Ascending aorta (tissue), 2 donors: ENCODE measurements around the gene MAEA. TPM values are rescaled to one million over a fixed set of nuclear protein-coding genes. Genes with fewer than 3 reads are reported as not detected.
A peak's percentile ranks its signal among the peaks of the same experiment; 100 is the strongest.

Source experiments
- DNase-seq, 2 donors: peaks; one replicate each; pipeline ENCODE4 v3.0.0-alpha.2; 2019; ENCODE audit warnings: low spot score in 2 of 2
- H3K27ac ChIP-seq, 2 donors: fragments of 200-600 bp; sonication (generic); one replicate each; pipeline ENCODE4 v1.5.1; 2016 to 2017; ENCODE audit warnings: mild to moderate bottlenecking in 1 of 2
- H3K27me3 ChIP-seq: fragments of 200-600 bp; sonication (generic); one replicate; pipeline ENCODE4 v1.5.1; 2017
- H3K36me3 ChIP-seq, 2 donors: fragments of 200-600 bp; sonication (generic); one replicate each; pipeline ENCODE4 v1.5.1; 2016
- H3K4me1 ChIP-seq, 2 donors: fragments of 200-600 bp; sonication (generic); one replicate each; pipeline ENCODE4 v1.5.1; 2016 to 2017; ENCODE audit warnings: mild to moderate bottlenecking in 1 of 2
- H3K4me3 ChIP-seq, 2 donors: fragments of 200-600 bp; sonication (generic); one replicate each; pipeline ENCODE4 v1.5.1; 2016 to 2017; ENCODE audit warnings: mild to moderate bottlenecking in 1 of 2
- H3K9me3 ChIP-seq, 2 donors: fragments of 200-600 bp; sonication (generic); one replicate each; pipeline ENCODE4 v1.5.1; 2016
- intact Hi-C: fragments of 100-400 bp; cut with DNase I; formaldehyde crosslinking; loops from one replicate; pipeline ENCODE4 v1.15.1; 2023
- total RNA-seq: library from RNA; depleted of rRNA; stranded (reverse); fragments of >200 nt; gene quantifications from one replicate; pipeline ENCODE4 v1.1.0, GENCODE V29; 2016
- TF ChIP-seq, protein P1 (sequence below), 3 experiments: fragments of 200-600 bp in 2 of 3; fragments of 450-650 bp in 1 of 3; sonication (generic) in 2 of 3; IDR thresholded peaks; one replicate each; pipeline ENCODE4 v1.5.1; 2016 to 2019; ENCODE audit warnings: antibody characterized with exemption in 3 of 3, mild to moderate bottlenecking in 1 of 3, moderate library complexity in 1 of 3

Gene MAEA
- total RNA-seq, 1 donor from 2014 or later: 56.3 TPM

DNA sequence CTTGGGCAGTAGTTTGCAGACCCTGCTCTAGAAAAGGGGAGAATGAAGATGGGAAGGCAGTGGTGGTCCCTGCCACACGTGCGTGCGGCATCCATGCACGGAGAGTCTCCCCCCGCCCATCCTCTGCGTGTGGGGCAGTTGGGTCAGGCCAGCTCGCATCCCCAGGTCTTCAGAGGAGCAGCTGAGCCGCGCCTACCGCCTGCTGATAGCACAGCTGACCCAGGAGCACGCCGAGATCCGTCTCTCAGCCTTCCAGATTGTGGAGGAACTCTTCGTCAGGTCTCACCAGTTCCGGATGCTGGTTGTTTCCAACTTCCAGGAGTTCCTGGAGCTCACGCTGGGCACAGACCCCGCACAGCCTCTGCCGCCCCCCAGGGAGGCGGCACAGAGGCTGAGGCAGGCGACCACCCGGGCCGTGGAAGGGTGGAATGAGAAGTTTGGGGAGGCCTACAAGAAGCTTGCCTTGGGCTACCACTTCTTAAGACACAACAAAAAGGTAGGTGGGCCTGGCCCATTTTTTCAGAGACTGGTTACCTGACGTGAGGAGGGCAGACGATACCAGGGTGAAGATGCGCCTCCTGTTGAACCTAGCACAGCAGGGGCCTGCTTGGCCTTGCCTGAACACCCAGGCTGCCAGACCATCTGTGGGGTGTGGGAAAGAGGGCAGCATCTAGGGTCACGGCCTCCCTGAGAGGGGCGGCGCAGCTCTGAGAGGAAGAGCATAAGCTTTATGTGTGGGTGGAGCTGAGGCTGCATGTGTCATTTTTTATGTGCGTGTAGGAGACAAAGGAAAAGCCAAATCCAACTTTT lies 59.9 kb downstream of the MAEA start:
- intact Hi-C loops: loop anchor here (5.0 to 10.0 kb wide), 7 partner anchors 182 to 1495 kb away; partner anchors contain the start of genes ADD1, GAK, NELFA and NSD2
- H3K4me1 ChIP-seq: peaks cover 9 to 19% of the 10 kb centered on the region in 2 donors
- H3K36me3 ChIP-seq: peaks cover 9 to 21% of the 10 kb centered on the region in 2 donors
- TF ChIP-seq, protein P1, sequence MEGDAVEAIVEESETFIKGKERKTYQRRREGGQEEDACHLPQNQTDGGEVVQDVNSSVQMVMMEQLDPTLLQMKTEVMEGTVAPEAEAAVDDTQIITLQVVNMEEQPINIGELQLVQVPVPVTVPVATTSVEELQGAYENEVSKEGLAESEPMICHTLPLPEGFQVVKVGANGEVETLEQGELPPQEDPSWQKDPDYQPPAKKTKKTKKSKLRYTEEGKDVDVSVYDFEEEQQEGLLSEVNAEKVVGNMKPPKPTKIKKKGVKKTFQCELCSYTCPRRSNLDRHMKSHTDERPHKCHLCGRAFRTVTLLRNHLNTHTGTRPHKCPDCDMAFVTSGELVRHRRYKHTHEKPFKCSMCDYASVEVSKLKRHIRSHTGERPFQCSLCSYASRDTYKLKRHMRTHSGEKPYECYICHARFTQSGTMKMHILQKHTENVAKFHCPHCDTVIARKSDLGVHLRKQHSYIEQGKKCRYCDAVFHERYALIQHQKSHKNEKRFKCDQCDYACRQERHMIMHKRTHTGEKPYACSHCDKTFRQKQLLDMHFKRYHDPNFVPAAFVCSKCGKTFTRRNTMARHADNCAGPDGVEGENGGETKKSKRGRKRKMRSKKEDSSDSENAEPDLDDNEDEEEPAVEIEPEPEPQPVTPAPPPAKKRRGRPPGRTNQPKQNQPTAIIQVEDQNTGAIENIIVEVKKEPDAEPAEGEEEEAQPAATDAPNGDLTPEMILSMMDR (IDR thresholded peaks at IDR 0.05): no peak
- no peaks in the 10 kb centered on the region for H3K9me3 ChIP-seq
- no peak overlapping the region for H3K4me3 ChIP-seq
- no peak for DNase-seq
- no peak overlapping the region for H3K27ac ChIP-seq
- no peaks in the 10 kb centered on the region for H3K27me3 ChIP-seq

DNA sequence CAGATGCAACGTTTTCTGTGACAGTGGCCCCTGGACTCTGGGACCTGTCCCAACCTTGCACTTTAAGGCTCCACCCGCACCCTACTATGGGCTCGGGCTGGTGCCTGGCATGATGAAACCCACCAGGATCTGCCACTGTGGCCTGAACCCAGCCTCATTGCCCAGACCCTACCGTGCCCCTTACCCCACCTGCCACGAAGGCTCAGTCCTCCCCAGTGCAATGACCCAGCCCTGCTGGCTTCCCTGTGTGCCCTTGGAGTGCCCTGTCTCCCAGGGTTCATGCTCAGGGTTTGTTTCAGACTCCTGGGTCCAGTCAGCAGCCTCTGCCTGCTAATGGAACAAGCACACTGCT lies 60.5 kb downstream of the MAEA start:
- Histone ChIP-seq H3K36me3 (peaks cover 15 to 27% of the 10 kb centered on the region in 2 donors), H3K9me3 (no peaks in the 10 kb centered on the region), H3K4me3 (no peak overlapping the region), H3K27me3 (no peaks in the 10 kb centered on the region), H3K27ac (no peak overlapping the region), H3K4me1 (peaks cover 9 to 19% of the 10 kb centered on the region in 2 donors)
- intact Hi-C loops: loop anchor here (5.0 kb wide), 1 partner anchor 183 kb away; no protein-coding TSS in a partner anchor
- no peak for DNase-seq
- TF ChIP-seq, protein P1 (IDR thresholded peaks at IDR 0.05): no peak

- Histone ChIP-seq H3K36me3 (peaks cover 17 to 37% of the 10 kb centered on the region in 2 donors), H3K9me3 (no peaks in the 10 kb centered on the region), H3K27ac (no peak overlapping the region), H3K4me3 (no peak overlapping the region), H3K27me3 (no peaks in the 10 kb centered on the region), H3K4me1 (peaks cover 9 to 15% of the 10 kb centered on the region in 2 donors)
- intact Hi-C loops: loop anchor here (1.0 to 5.0 kb wide), 2 partner anchors 185 to 221 kb away; no protein-coding TSS in a partner anchor
- TF ChIP-seq, protein P1 (IDR thresholded peaks at IDR 0.05): peak; percentile 81 to 95 (median 93)
- peak in 1 of 2 donors; percentile 91 for DNase-seq
Measured at GRCh38 chr4:1351854-1352566, 62.3 kb downstream of the MAEA start.

GRCh38 chr4:1352567-1352900 lies 62.8 kb downstream of the MAEA start:
- intact Hi-C loops: loop anchor here (1.0 to 5.0 kb wide), 2 partner anchors 185 to 221 kb away; no protein-coding TSS in a partner anchor
- DNase-seq: no peak
- no peaks in the 10 kb centered on the region for H3K27me3 ChIP-seq
- peaks cover 9 to 16% of the 10 kb centered on the region in 2 donors for H3K4me1 ChIP-seq
- no peaks in the 10 kb centered on the region for H3K9me3 ChIP-seq
- TF ChIP-seq, protein P1 (IDR thresholded peaks at IDR 0.05): no peak
- peaks cover 17 to 39% of the 10 kb centered on the region in 2 donors for H3K36me3 ChIP-seq
- H3K4me3 ChIP-seq: no peak overlapping the region
- no peak overlapping the region for H3K27ac ChIP-seq

DNA sequence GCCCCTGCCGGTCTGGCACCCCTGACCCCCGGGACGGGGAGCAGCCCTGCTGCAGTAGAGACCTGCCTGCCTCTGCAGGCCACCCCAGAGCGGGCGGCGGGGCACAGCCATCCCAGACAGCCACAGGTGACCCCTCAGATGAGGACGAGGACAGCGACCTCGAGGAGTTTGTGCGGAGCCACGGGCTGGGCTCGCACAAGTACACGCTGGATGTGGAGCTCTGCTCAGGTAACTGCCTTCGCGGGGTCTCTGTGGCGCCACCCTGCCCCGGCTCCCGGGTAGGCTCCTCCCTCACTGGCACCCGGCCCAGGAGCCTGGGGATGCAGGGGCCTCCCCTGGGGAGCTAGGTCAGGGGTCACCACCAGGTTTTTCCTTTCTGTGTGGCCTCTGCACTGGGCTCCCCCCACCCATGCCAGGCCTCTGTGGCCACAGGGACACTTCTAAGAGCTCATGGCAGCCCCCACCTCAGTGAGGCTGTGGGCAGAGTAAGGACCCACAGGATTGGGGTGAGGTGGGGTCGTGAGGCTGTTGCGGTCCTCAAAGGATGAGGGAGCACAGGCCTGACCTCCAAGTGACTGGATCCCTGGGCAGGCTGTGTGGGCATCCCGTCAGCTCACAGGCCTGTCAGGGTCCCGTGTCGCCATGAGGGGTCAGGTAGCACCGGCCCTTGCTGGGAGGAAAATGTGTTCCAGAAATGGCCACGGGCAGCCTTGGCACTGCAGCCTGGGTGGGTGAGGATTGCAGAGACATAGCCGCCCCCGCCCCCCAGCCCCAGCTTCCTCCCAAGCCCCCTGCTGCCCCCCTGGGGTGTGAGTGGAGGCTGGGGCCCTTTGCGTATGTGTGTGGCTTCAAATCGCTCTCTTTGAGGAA lies 63.7 kb downstream of the MAEA start:
- intact Hi-C loops: loop anchor here (5.0 kb wide), 1 partner anchor 186 kb away; no protein-coding TSS in a partner anchor

More for the DNA sequence above, 63.7 kb downstream of the MAEA start:
- TF ChIP-seq, protein P1 (IDR thresholded peaks at IDR 0.05): no peak
- no peaks in the 10 kb centered on the region for H3K27me3 ChIP-seq
- no peak overlapping the region for H3K4me3 ChIP-seq
- no peak overlapping the region for H3K27ac ChIP-seq
- no peaks in the 10 kb centered on the region for H3K9me3 ChIP-seq
- peaks cover 2 to 10% of the 10 kb centered on the region in 2 donors for H3K4me1 ChIP-seq
- peaks cover 17 to 40% of the 10 kb centered on the region in 2 donors for H3K36me3 ChIP-seq
- no peak for DNase-seq
